Measurements from ENCODE around the gene CALCB.

DNA sequence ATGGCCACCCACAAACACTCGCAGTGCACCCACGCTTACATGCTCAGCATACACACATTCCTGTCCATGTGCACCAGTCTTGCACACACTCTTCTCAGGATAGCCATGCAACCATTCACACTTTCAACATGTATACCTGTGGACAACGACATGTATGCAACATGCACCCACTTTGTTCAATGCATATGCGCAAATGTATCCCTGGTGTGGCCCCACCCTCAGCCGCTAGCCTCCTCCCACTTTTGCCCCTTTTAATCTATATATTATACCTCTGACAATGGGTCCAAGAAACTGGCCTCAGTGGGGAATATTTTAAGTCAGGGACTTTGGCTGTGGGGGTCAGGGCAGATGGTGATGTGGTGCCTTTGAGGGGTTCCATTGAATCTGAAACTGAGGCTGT is 42.3 kb downstream of the CALCB start:
- TF ChIP-seq CTCF (IDR thresholded peaks at IDR 0.05) (no peak), POLR2A (IDR thresholded peaks at IDR 0.05) (no peak), EP300 (IDR thresholded peaks at IDR 0.05) (no peak)

Data from tibial nerve (tissue), 4 donors.